Measurements from ENCODE around the gene NADK2. TPM values are rescaled to one million over a fixed set of nuclear protein-coding genes. Genes with fewer than 3 reads are reported as not detected.

Gene NADK2
- total and polyA plus RNA-seq, 2 donors from 2014 or later, result 15.4 to 27.9 TPM

DNA sequence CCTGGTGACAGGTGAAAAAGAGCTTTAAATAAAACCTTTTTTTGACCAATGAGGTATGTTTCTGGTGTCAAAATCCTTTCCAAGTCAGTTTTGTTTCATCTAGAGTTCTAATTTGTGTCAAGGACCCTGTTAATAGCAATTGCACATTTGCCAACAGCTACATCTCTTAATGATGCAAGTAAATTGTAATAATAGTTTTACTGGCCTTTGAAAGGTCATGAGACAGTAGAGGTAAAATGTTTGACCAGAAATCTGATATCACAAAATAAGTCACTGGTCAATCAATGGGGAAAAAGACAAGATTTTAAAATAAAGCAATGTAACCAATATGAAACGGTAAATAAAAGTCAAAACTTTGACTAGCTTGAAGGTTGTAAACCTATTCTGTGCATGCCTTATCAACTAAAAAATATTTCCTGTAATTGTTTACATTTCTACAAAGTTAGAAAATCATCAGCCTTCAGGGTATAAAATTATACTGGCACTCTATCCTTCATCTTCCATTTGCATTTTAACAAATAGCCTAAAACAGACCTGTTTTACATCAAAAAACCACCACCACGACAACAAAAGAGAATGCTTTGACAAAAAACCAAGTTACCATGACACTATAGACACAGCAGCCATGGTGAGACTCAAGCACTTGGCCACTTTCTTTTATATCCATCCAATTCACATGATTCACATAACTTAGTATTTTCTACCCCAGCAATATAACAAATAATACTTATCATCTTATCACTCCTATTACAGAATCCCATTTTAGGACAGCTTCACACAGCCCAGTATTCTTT, 3.0 kb downstream of the NADK2 start:
- no peaks in the 10 kb centered on the region for H3K27me3 ChIP-seq (ENCODE audit: control insufficient read depth, insufficient read depth, low read length)
- no peak overlapping the region for H3K4me3 ChIP-seq (ENCODE audit: low read length in 3 of 3)
- TF ChIP-seq, protein P1, sequence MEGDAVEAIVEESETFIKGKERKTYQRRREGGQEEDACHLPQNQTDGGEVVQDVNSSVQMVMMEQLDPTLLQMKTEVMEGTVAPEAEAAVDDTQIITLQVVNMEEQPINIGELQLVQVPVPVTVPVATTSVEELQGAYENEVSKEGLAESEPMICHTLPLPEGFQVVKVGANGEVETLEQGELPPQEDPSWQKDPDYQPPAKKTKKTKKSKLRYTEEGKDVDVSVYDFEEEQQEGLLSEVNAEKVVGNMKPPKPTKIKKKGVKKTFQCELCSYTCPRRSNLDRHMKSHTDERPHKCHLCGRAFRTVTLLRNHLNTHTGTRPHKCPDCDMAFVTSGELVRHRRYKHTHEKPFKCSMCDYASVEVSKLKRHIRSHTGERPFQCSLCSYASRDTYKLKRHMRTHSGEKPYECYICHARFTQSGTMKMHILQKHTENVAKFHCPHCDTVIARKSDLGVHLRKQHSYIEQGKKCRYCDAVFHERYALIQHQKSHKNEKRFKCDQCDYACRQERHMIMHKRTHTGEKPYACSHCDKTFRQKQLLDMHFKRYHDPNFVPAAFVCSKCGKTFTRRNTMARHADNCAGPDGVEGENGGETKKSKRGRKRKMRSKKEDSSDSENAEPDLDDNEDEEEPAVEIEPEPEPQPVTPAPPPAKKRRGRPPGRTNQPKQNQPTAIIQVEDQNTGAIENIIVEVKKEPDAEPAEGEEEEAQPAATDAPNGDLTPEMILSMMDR (IDR thresholded peaks at IDR 0.05; ENCODE audit: borderline replicate concordance, extremely low read depth, insufficient read depth), result no peak
- DNase-seq (no peak), FAIRE-seq (no peak)
- no peaks in the 10 kb centered on the region for H3K36me3 ChIP-seq (ENCODE audit: control insufficient read depth in 2 of 3, insufficient read depth in 3 of 3, low read length in 3 of 3)
- no peak overlapping the region for H3K27ac ChIP-seq (ENCODE audit: low read depth in 2 of 2, low read length in 2 of 2)
- H3K4me1 ChIP-seq (ENCODE audit: control insufficient read depth in 2 of 3, insufficient read depth in 2 of 3, low read depth in 1 of 3, low read length in 3 of 3), result peaks cover 4 to 22% (median 13%) of the 10 kb centered on the region in 3 donors
- intact Hi-C loops (cut with DNase I), result no loop called here
- H3K9ac ChIP-seq (ENCODE audit: low read length in 3 of 3), result peak overlapping the region in 1 of 3 donors; percentile 9
- H3K9me3 ChIP-seq (ENCODE audit: control insufficient read depth in 2 of 3, insufficient read depth in 1 of 3, low read length in 3 of 3), result no peaks in the 10 kb centered on the region

GRCh38 chr5:36237751-36238150, 4.0 kb downstream of the NADK2 start:
- Histone ChIP-seq H3K27me3 (ENCODE audit: control insufficient read depth, insufficient read depth, low read length) (no peaks in the 10 kb centered on the region), H3K27ac (ENCODE audit: low read depth in 2 of 2, low read length in 2 of 2) (no peak overlapping the region), H3K4me3 (ENCODE audit: low read length in 3 of 3) (no peak overlapping the region), H3K9me3 (ENCODE audit: control insufficient read depth in 2 of 3, insufficient read depth in 1 of 3, low read length in 3 of 3) (no peaks in the 10 kb centered on the region), H3K9ac (ENCODE audit: low read length in 3 of 3) (no peak overlapping the region), H3K4me1 (ENCODE audit: control insufficient read depth in 2 of 3, insufficient read depth in 2 of 3, low read depth in 1 of 3, low read length in 3 of 3) (peaks cover 4 to 21% (median 11%) of the 10 kb centered on the region in 3 donors), H3K36me3 (ENCODE audit: control insufficient read depth in 2 of 3, insufficient read depth in 3 of 3, low read length in 3 of 3) (no peaks in the 10 kb centered on the region)
- DNase-seq (no peak), FAIRE-seq (no peak)
- intact Hi-C loops (cut with DNase I), result no loop called here
- TF ChIP-seq, protein P1 (IDR thresholded peaks at IDR 0.05; ENCODE audit: borderline replicate concordance, extremely low read depth, insufficient read depth), result no peak

GRCh38 chr5:36236801-36237200, 4.9 kb downstream of the NADK2 start:
- no peaks in the 10 kb centered on the region for H3K36me3 ChIP-seq (ENCODE audit: control insufficient read depth in 2 of 3, insufficient read depth in 3 of 3, low read length in 3 of 3)
- TF ChIP-seq, protein P1 (IDR thresholded peaks at IDR 0.05; ENCODE audit: borderline replicate concordance, extremely low read depth, insufficient read depth), result no peak
- no peak overlapping the region for H3K9ac ChIP-seq (ENCODE audit: low read length in 3 of 3)
- H3K9me3 ChIP-seq (ENCODE audit: control insufficient read depth in 2 of 3, insufficient read depth in 1 of 3, low read length in 3 of 3), result no peaks in the 10 kb centered on the region
- no peak for FAIRE-seq
- intact Hi-C loops (cut with DNase I), result no loop called here
- no peaks in the 10 kb centered on the region for H3K27me3 ChIP-seq (ENCODE audit: control insufficient read depth, insufficient read depth, low read length)
- peaks cover 4 to 18% (median 8%) of the 10 kb centered on the region in 3 donors for H3K4me1 ChIP-seq (ENCODE audit: control insufficient read depth in 2 of 3, insufficient read depth in 2 of 3, low read depth in 1 of 3, low read length in 3 of 3)
- no peak for DNase-seq
- no peak overlapping the region for H3K4me3 ChIP-seq (ENCODE audit: low read length in 3 of 3)
- H3K27ac ChIP-seq (ENCODE audit: low read depth in 2 of 2, low read length in 2 of 2), result no peak overlapping the region
